HCT116 (cell line): ENCODE data around the gene WNK2. TPM values are rescaled to one million over a fixed set of nuclear protein-coding genes. Genes with fewer than 3 reads are reported as not detected.
A peak's percentile ranks its signal among the peaks of the same experiment; 100 is the strongest.

Source experiments
- ATAC-seq: fragments of 200-7000 bp; cut with Tn5 transposase; 2 replicates; pipeline ENCODE4 v1.9.1; 2020; ENCODE audit warnings: mild to moderate bottlenecking, moderate library complexity
- BruUV-seq: library from RNA; stranded (reverse); fragments of 400-500 nt; replicated peaks from 2 replicates; lab custom pipeline; 2021; lab: Mats Ljungman, UMichigan
- CTCF ChIA-PET: fragments of 300-600 bp; sonication (Branson Sonifier 250); formaldehyde crosslinking; loops from one replicate; lab custom pipeline; 2021; ENCODE audit warnings: antibody characterized with exemption; lab: Charles Lee
- POLR2A ChIA-PET: fragments of 300-600, 350-600 bp; sonication (Branson Sonifier 250); formaldehyde crosslinking; loops from one replicate; lab custom pipeline; 2021; ENCODE audit warnings: antibody characterized with exemption; lab: Charles Lee
- RAD21 ChIA-PET, 2 experiments: fragments of 300-600 bp; sonication (Branson Sonifier 250); formaldehyde crosslinking; loops; one replicate each; lab custom pipeline; 2023; ENCODE audit warnings: low total read pairs in 2 of 2; ENCODE audit not compliant: uncharacterized antibody in 2 of 2, unreplicated experiment in 2 of 2, low non-redundant PET in 1 of 2; lab: Charles Lee
- DNase-seq: peaks from one replicate; pipeline ENCODE4 v3.0.0-alpha.2; 2010; ENCODE audit warnings: low read depth, low spot score
- H2AFZ ChIP-seq: fragments of 200-600 bp; shearing (Covaris generic), sonication (generic); 2 replicates; pipeline ENCODE4 v1.6.1; 2017; ENCODE audit warnings: low read depth, mixed run types, mixed read lengths, antibody characterized with exemption, low read length; ENCODE audit not compliant: poor library complexity, severe bottlenecking
- H3K27ac ChIP-seq: 2 replicates; pipeline ENCODE4 v1.5.1; 2012; ENCODE audit warnings: low read depth, low read length
- H3K27me3 ChIP-seq: fragments of 200-600 bp; sonication (generic); 2 replicates; pipeline ENCODE4 v1.6.1; 2016; ENCODE audit warnings: mixed run types, low read length, mixed read lengths; ENCODE audit not compliant: insufficient read depth
- H3K36me3 ChIP-seq, 2 experiments: fragments of 200-500 bp in 1 of 2; fragments of 200-600 bp in 1 of 2; sonication (Bioruptor generic) in 1 of 2; sonication (generic) in 1 of 2; 2 replicates each; pipeline versions ENCODE4 v1.5.1 to v1.6.1; 2014 to 2016; ENCODE audit warnings: low read length in 2 of 2, inconsistent platforms in 1 of 2, mixed read lengths in 1 of 2, mixed run types in 1 of 2; ENCODE audit not compliant: insufficient read depth in 2 of 2, control insufficient read depth in 1 of 2
- H3K4me1 ChIP-seq, 2 experiments: fragments of 200-600 bp in 1 of 2; sonication (generic) in 1 of 2; 2 replicates each; pipeline versions ENCODE4 v1.5.1 to v1.6.1; 2012 to 2017; ENCODE audit warnings: low read length in 2 of 2, inconsistent platforms in 1 of 2, mild to moderate bottlenecking in 1 of 2, mixed read lengths in 1 of 2, mixed run types in 1 of 2, moderate library complexity in 1 of 2; ENCODE audit not compliant: insufficient read depth in 2 of 2, control insufficient read depth in 1 of 2
- H3K4me2 ChIP-seq: fragments of 200-600 bp; sonication (generic); 2 replicates; pipeline ENCODE4 v1.6.1; 2017; ENCODE audit warnings: mixed run types, low read length, mixed read lengths
- H3K4me3 ChIP-seq, 2 experiments: fragments of 200-600 bp in 1 of 2; sonication (generic) in 1 of 2; replicated peaks in 1 of 2; 2 replicates each; pipeline ENCODE4 v1.5.1; 2011 to 2016; ENCODE audit warnings: low read length in 2 of 2, control low read depth in 1 of 2, low read depth in 1 of 2, mild to moderate bottlenecking in 1 of 2, mixed read lengths in 1 of 2, mixed run types in 1 of 2
- H3K79me2 ChIP-seq: fragments of 200-600 bp; sonication (generic); 2 replicates; pipeline ENCODE4 v1.6.1; 2017; ENCODE audit warnings: mild to moderate bottlenecking, mixed run types, low read length, moderate library complexity, mixed read lengths; ENCODE audit not compliant: insufficient read depth
- H3K9ac ChIP-seq: fragments of 200-600 bp; sonication (generic); 2 replicates; pipeline ENCODE4 v1.6.1; 2016; ENCODE audit warnings: low read length, mixed read lengths
- H3K9me2 ChIP-seq: fragments of 200-600 bp; sonication (generic), shearing (Covaris generic); 2 replicates; pipeline ENCODE4 v1.6.1; 2017; ENCODE audit warnings: mixed run types, mild to moderate bottlenecking, moderate library complexity; ENCODE audit not compliant: insufficient read depth
- H3K9me3 ChIP-seq, 2 experiments: fragments of 200-500 bp in 1 of 2; fragments of 200-600 bp in 1 of 2; sonication (Bioruptor generic) in 1 of 2; sonication (generic) in 1 of 2; 2 replicates each; pipeline ENCODE4 v1.6.1; 2014 to 2017; ENCODE audit warnings: low read length in 2 of 2, mixed read lengths in 2 of 2, inconsistent platforms in 1 of 2, low read depth in 1 of 2, mild to moderate bottlenecking in 1 of 2, mixed run types in 1 of 2, moderate library complexity in 1 of 2; ENCODE audit not compliant: control insufficient read depth in 1 of 2, insufficient read depth in 1 of 2
- H4K20me1 ChIP-seq: fragments of 200-600 bp; sonication (generic), shearing (Covaris generic); 2 replicates; pipeline ENCODE4 v1.6.1; 2017; ENCODE audit warnings: mixed run types, mild to moderate bottlenecking, moderate library complexity; ENCODE audit not compliant: insufficient read depth
- CEBPB ChIP-seq: IDR thresholded peaks from 2 replicates; pipeline ENCODE4 v1.6.1; 2012; ENCODE audit warnings: low read depth
- ELF1 ChIP-seq: IDR thresholded peaks from 2 replicates; pipeline ENCODE4 v1.6.1; 2012; ENCODE audit warnings: low read depth, borderline replicate concordance
- EZH2phosphoT487 ChIP-seq: fragments of 200-600 bp; IDR thresholded peaks from 2 replicates; pipeline ENCODE4 v1.6.1; 2018; ENCODE audit warnings: antibody characterized with exemption, borderline replicate concordance
- POLR2AphosphoS5 ChIP-seq: IDR thresholded peaks from 2 replicates; pipeline ENCODE4 v1.6.1; 2011; ENCODE audit warnings: mild to moderate bottlenecking, low read depth, low read length, moderate library complexity
- RAD21 ChIP-seq: IDR thresholded peaks from 2 replicates; pipeline ENCODE4 v1.6.1; 2012; ENCODE audit warnings: low read depth, mild to moderate bottlenecking
- SIN3A ChIP-seq: IDR thresholded peaks from 2 replicates; pipeline ENCODE4 v1.6.1; 2012; ENCODE audit warnings: low read depth
- ZFX ChIP-seq: fragments of 450-650 bp; IDR thresholded peaks from 2 replicates; pipeline ENCODE4 v1.6.1; 2017
- intact Hi-C: fragments of 100-400 bp; cut with micrococcal nuclease; formaldehyde crosslinking; loops from 2 replicates; pipeline ENCODE4 v1.10.0; 2022
- total RNA-seq: library from RNA; stranded (reverse); gene quantifications from one replicate; pipeline ENCODE4 v1.2.1, GENCODE V29; 2021; ENCODE audit not compliant: unreplicated experiment
- TF ChIP-seq, protein P1 (sequence below): IDR thresholded peaks from 2 replicates; pipeline ENCODE4 v1.6.1; 2012
- TF ChIP-seq, protein P2 (sequence below): IDR thresholded peaks from 2 replicates; pipeline ENCODE4 v1.6.1; 2012
- TF ChIP-seq, protein P3 (sequence below), 3 experiments: fragments of 200-600 bp in 1 of 3; sonication (generic) in 1 of 3; IDR thresholded peaks in 2 of 3; conservative IDR thresholded peaks in 1 of 3; 2 replicates each; pipeline ENCODE4 v1.5.1; 2012 to 2017; ENCODE audit warnings: low read depth in 2 of 3, low read length in 2 of 3, antibody characterized with exemption in 1 of 3, borderline replicate concordance in 1 of 3, control low read depth in 1 of 3, mild to moderate bottlenecking in 1 of 3, mixed read lengths in 1 of 3, mixed run types in 1 of 3, moderate library complexity in 1 of 3; ENCODE audit not compliant: insufficient read depth in 1 of 3

Gene WNK2
- total RNA-seq, 1 experiment from 2014 or later = 24.4 TPM

DNA sequence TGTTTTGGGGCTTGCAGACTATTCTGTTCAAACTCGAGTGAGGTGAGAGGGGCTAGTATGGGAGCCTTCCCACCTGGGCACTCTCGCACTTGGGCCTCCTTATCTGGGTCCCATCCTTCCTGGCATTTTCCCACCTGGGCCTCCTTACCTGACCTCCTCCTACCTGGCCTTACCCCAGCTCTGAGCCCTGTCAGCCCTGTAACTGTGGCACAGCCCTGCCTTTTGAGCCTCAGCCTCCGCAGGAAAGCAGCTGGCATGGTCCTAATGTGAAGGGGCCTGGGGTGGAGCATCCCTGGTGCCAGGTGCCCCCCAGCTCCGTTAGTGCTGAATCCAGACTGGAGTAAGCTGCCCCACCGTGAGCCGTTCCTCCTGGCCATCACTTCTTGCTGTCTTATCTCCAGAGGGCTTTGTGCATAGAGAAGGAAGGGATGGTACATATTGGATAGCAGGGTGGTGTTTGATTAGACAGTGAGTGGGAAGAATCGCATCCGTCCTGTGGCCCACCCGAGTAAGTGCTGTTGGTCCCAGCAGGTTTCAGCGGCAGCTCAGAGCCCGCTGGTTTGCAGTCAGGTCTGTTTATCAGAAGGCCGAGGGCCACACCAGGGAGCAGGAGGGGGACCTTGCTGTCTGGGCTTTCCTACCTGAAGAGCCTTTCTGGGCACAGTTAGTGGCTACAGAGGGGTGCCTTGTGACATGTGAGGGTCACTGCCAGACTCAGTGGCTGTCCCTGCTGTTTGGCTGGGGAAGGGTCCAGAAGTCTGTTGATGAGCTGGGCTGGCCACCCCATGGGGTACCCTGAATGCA, 76.5 kb downstream of the WNK2 start:
- Histone ChIP-seq H3K9me3 (no peaks in the 10 kb centered on the region), H3K27ac (no peak overlapping the region), H3K4me1 (no peaks in the 10 kb centered on the region), H3K27me3 (no peaks in the 10 kb centered on the region), H3K9me2 (no peaks in the 10 kb centered on the region), H3K4me2 (no peak overlapping the region), H3K4me3 (no peak overlapping the region), H3K36me3 (no peaks in the 10 kb centered on the region; a peak in 1 of 4 replicates), H2AFZ (no peak overlapping the region), H3K9ac (no peak overlapping the region), H3K79me2 (no peaks in the 10 kb centered on the region), H4K20me1 (no peaks in the 10 kb centered on the region)
- no peak for ATAC-seq
- ChIA-PET CTCF (no interaction called here), RAD21 (no interaction called here), POLR2A (no interaction called here)
- DNase-seq = no peak
- no TSS peak for BruUV-seq
- TF ChIP-seq ZFX = no peak
- TF ChIP-seq EZH2phosphoT487 = no peak
- no peak for TF ChIP-seq CEBPB
- no peak for TF ChIP-seq POLR2AphosphoS5
- TF ChIP-seq, protein P1, sequence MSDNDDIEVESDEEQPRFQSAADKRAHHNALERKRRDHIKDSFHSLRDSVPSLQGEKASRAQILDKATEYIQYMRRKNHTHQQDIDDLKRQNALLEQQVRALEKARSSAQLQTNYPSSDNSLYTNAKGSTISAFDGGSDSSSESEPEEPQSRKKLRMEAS = no peak
- intact Hi-C loops = no loop called here

DNA sequence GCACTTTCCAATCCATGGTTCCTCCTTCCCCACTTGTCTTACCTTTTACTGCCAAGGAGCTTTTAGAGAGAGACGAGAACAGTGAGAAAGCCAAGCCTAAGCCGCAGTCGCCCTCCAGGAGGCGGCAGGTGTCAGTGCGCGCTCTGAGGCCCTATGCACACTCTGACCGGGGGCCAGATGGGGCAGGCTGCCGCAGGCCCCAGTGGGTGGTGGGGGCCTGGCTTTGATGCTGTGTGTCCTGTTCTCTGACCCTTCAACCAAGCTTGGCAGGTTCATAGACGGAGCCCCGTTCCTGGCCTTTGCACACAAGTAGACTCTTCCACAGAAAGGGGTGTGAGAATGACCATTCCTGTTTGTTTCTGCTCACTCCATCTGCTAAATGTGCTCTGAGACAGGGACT, 77.3 kb downstream of the WNK2 start:
- no TSS peak for BruUV-seq
- DNase-seq (no peak), ATAC-seq (no peak)
- Histone ChIP-seq H3K4me3 (no peak overlapping the region), H3K27ac (no peak overlapping the region), H4K20me1 (no peaks in the 10 kb centered on the region), H3K4me2 (no peak overlapping the region), H3K4me1 (no peaks in the 10 kb centered on the region), H3K79me2 (no peaks in the 10 kb centered on the region), H2AFZ (no peak overlapping the region), H3K9ac (no peak overlapping the region), H3K9me2 (no peaks in the 10 kb centered on the region), H3K27me3 (no peaks in the 10 kb centered on the region), H3K36me3 (no peaks in the 10 kb centered on the region; a peak in 1 of 4 replicates), H3K9me3 (no peaks in the 10 kb centered on the region)
- ChIA-PET CTCF (no interaction called here), RAD21 (no interaction called here), POLR2A (no interaction called here)
- TF ChIP-seq, protein P2, sequence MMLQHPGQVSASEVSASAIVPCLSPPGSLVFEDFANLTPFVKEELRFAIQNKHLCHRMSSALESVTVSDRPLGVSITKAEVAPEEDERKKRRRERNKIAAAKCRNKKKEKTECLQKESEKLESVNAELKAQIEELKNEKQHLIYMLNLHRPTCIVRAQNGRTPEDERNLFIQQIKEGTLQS = no peak
- TF ChIP-seq SIN3A (no peak), RAD21 (peak; percentile 39; the same call in 1 of the 2 replicates), ELF1 (no peak)
- TF ChIP-seq, protein P3, sequence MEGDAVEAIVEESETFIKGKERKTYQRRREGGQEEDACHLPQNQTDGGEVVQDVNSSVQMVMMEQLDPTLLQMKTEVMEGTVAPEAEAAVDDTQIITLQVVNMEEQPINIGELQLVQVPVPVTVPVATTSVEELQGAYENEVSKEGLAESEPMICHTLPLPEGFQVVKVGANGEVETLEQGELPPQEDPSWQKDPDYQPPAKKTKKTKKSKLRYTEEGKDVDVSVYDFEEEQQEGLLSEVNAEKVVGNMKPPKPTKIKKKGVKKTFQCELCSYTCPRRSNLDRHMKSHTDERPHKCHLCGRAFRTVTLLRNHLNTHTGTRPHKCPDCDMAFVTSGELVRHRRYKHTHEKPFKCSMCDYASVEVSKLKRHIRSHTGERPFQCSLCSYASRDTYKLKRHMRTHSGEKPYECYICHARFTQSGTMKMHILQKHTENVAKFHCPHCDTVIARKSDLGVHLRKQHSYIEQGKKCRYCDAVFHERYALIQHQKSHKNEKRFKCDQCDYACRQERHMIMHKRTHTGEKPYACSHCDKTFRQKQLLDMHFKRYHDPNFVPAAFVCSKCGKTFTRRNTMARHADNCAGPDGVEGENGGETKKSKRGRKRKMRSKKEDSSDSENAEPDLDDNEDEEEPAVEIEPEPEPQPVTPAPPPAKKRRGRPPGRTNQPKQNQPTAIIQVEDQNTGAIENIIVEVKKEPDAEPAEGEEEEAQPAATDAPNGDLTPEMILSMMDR (IDR thresholded peaks at IDR 0.05 in 2 of 3, conservative IDR thresholded peaks at IDR 0.05 in 1 of 3; ENCODE audit: borderline replicate concordance in 1 of 3, insufficient read depth in 1 of 3, low read depth in 2 of 3, low read length in 2 of 3) = no peak
- intact Hi-C loops = no loop called here
